Activated naive CD4-positive, alpha-beta T cell (primary cell): ENCODE results near the gene SH3RF3.
"Not testable (repeated sequence)": the region's sequence is repeated elsewhere in the genome, so short reads cannot be mapped to it uniquely, and the experiment has no call there.

ENCODE experiments used
- DNase-seq, 4 experiments: peaks; one replicate each; lab custom pipeline; 2025; lab: John Stamatoyannopoulos, UW

The SH3RF3 gene

DNA sequence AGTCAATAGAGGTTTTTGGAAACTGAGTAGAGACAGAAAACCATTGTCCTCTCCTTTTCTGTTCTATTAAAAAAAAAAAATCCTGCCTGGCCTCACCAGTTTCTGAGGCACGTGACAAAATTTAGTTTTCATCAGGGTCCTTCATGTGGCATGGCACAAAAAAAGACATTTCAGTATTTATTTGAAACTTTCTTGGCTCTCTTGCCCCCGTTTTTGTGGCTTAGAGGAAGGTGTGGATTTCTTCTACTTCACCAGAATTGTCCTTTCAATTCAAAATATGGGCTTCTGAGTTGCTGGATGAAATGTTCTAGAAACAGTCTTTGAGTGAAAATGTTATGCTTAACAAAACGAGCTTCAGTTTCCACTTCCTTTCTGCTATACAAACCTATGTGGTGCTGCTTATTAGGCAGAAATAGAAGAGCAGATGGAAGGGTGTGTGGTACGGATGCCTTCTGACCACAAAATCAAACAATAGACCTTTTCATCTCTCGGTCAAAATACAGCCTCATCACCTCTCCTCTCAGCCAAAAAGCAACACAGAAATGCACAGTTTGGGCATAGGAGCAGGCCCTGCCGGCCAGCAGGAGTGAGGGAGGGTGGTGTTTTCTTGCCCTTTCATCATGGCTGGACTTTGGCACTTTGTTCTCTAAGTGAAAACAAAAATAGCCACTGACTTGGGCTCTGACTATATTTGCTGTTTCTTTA, 89.2 kb downstream of the SH3RF3 start:
- DNase-seq = no peak

DNA sequence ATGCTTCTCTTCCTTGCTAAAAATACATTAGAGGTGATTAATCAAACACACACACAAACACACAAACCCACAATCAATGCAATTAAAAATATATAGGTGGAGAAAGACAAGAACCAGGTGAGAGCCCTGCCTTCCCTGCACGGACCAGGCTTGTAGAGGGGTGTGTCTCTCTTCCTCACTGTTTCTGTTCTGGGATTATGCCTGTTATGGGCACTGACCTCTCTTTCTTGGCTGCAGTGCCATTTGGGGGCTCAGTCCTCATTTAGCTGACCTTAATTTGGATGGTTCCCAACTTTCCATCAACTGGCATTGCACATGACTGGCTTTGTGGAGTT, 89.8 kb downstream of the SH3RF3 start:
- DNase-seq = no peak

DNA sequence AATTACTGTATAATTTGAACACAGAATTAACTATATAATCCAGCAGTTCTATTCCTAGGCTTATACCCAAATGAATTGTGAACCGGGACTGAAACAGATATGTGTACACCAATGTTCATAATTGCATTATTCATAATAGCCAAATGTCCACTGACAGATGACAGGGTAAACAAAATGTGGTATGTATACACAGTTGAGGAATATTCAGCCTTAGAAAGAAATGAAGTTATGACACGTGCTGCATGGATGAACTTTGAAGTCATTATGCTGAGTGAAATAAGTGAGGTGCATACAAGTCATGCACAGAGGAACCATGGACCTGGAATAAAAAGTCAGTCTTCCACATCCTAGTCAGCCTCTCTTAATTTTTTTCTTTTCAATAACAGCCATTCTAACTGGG, 91.9 kb downstream of the SH3RF3 start:
- DNase-seq = no peak

DNA sequence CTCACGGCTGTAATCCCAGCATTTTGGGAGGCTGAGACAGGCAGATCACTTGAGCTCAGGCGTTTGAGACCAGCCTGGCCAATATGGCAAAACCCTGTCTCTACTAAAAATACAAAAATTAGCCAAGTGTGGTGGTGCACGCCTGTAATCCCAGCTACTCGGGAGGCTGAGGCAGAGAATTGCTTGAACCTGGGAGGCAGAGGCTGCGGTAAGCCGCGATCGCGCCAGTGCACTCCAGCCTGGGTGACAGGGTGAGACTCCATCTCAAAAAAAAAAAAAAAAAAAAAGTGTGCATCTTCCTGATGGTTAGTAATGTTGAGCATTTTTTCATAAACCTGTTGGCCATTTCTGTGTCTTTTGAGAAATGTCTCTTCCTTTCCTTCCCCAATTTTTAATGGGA, 92.3 kb downstream of the SH3RF3 start:
- not testable (repeated sequence) for DNase-seq

DNA sequence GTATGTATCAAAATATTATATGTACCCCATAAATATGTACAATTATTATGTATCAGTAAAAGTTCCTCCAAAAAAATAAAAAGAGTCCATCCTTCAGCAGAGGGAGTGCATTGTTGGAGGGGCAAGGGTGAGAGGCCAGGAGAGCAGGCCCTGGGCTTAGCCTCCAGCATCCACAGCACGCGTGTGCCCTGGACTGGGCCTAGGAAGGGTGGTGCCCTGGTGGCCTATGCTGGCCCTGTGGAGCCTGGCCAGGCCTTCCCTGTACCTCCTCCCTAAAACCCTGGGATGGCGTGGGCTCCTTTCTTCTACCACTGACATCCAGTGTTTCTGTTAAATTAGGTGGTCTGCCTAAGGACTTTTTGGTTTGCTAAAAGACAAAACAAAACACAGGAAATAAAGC, 93.4 kb downstream of the SH3RF3 start:
- DNase-seq = no peak

DNA sequence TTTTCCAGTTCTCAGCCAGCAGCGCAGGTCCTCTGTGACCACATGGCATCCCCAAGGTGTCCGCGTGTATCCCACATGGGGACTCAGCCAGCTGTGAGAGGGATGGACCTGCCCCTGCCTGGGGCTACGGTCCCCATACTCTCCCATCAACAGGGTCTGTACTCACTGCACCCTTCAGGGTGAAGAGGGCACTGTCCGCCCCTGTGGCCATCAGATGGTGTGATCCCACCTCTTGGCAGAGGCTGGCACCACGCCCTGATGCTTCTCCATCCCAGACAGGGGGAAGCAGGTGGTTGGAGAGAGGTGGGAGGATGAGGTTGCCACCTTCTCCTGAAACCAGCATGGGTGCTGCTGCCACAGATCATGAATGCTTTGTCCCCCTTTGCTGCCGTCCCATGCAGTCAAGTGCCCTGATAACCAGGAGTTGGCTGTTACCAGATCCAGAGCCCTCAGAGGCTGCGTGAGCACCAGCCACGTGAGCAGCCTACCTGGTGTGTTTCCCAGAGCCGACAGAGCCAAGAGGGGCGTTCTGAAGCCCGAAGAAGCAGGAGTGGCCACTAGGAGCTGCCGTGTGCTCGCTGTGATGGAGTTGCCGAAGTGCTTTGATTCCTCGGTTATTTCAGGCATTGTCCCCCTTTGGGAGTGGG, 93.9 kb downstream of the SH3RF3 start:
- DNase-seq = no peak

DNA sequence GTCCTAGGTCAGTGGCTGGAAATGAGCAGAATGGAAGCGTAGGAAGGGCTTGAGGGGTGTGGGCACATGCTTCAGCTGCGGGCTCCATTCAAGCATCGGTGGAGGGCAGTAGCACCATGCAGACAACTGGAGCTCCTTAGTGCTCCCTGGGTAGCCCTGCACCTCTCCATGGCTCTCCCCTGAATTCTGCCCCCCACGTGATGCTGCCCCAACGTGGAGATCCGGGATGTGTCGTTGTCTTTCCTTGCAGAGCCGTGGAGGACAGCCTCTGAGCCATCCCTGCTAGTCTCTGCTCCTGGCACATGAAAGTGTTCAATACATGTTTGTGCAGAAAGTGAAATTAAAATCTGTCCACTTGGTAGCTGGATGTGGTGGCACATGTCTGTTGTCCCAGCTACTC, 94.5 kb downstream of the SH3RF3 start:
- DNase-seq = no peak

DNA sequence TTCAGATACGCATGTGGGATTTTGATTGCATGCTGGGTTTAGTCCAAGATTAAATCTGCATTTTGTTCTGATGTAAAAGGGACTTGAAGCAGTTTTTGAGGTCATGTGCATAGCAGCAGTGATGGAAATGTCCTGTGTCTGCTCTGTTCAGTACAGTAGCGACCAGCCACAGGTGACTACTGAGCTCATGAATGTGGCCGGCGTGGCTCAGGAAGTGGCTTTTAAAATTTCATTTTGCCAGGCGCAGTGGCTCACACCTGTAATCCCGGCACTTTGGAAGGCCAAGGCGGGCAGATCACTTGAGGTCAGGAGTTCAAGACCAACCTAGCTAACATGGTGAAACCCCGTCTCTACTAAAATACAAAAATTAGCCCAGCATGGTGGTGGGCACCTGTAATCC, 95.3 kb downstream of the SH3RF3 start:
- not testable (repeated sequence) for DNase-seq

DNA sequence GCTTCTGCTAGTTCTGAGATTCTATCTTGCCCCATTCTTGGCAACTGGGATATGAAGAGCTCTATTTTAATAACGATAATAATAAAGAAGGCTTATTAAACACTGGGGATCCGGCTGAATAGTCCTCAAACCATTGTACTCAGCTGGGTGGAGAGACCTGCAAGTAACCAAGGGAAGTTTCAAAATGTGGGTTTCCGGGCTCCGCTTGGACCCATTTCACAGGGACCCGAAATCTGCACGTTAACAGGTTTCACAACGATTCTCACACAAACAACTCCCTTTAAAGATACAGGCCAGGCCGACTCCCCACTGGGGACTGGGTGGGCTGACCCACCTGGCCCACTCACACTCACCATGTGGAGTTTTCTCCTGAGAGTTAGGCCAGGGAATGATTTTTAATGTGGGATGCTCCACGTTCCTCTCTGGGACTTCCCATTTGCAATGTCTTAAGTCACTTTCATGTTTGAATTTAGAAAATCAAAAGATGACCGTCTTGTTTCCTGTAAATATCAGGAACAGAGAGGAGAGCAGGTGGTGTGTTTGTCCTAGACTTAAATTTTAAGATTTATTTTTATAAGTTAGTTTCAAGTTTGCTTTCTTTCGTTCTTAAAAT, 96.3 kb downstream of the SH3RF3 start:
- no peak for DNase-seq

DNA sequence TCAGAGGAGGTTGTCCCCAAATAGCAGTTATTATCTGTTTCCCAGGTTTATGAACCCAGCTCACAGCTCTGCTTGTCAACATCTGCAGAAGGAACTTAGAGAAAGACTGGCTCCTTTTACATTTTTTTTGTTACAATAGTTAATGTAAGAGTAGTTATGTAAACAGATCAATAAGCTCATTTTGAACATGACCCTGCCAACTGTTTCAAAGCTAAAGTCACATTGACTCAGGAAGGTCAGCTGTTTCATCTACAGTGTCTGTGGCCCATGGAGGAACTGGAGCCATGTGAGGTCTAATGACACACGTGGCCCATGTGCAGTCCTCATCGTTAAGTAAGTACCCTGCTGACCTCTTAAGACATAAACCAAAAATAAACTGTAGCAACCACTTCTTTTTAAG, 97.1 kb downstream of the SH3RF3 start:
- no peak for DNase-seq

DNA sequence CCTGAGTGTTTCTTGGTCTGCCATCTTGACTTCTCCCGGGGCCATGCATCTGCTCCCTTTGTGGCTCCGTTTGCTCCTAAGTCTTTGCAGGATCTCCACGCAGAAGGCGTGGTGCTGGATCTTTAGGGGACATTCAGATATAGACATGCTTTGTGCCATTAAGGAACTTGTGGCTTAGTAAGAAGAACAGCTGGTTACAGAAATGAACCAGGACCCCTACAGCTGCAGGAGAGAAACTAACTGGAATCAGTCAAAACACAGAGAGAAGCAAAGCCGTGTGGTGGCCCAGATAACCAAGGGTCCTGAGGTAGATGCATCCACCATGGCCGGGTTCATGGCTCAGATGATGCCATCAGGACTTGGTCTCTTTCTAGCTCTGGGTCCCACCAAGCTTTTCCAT, 97.6 kb downstream of the SH3RF3 start:
- DNase-seq = no peak

DNA sequence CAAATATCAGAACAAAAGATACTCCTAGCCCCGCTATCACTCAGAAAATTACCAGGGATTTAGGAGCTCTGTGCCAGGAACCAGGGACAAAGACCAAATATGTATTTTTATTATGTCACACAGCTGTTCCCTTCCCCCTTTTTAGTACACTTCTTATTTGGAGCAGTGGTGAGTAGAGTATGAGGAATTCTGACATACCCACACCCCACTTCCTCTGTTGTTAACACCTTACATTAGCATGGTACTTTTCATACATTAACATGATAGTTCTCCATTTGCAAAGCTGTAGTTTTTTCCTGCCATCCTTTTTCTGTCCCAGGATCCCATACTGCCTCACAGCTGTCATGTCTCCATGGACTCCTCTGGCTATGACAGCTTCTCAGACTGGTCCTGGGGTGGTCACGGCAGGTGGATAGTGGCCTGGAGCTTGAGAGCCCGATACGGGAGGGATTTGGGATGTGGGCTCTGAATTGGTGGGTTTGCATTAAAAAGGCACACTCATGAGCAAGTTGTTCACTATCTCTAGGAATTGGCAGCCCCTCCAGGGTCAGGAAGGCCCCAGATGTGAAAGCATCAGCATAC, 100.2 kb downstream of the SH3RF3 start:
- no peak for DNase-seq

DNA sequence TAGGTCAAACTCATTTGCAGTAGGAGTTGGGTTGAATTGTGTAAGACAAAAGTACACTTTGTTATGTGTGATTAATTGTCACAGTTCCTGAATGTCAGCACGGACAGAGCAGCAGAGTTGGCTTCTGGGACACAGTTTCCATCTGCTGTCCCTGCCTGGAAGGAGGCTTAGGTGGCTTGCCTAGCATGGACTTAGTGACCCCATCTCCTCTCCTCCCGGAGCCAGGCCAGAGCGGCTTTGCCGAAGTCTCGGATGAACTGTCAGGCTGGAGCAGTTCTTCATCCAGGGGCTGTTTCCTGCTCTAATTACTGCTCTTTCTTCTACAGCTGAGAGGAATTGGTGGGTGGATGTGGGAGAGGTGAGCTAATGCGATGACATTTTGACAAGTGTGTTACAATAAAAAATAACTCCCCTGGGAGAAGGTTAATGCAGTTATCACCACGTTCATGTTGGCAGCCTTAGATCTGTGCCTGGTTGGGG, 102.0 kb downstream of the SH3RF3 start:
- no peak for DNase-seq

DNA sequence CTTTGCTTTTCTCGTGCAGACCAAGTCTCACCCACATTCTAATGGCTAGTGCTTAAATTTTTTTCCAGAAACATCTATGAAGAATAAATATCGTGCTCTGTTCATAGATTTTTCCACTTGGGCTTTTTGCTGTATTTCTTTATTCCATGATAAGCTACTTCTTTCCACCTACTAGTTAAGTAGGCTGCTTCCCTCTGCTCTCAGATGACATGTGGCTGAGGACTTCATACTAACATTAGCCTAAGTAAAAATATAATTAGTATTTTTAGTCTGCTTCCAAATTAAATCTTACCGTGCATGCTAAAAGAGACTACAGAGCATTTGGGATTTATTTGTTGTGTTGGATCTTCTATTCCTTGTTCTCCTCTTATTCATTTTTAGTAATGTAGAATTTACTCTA, 102.4 kb downstream of the SH3RF3 start:
- DNase-seq = no peak

DNA sequence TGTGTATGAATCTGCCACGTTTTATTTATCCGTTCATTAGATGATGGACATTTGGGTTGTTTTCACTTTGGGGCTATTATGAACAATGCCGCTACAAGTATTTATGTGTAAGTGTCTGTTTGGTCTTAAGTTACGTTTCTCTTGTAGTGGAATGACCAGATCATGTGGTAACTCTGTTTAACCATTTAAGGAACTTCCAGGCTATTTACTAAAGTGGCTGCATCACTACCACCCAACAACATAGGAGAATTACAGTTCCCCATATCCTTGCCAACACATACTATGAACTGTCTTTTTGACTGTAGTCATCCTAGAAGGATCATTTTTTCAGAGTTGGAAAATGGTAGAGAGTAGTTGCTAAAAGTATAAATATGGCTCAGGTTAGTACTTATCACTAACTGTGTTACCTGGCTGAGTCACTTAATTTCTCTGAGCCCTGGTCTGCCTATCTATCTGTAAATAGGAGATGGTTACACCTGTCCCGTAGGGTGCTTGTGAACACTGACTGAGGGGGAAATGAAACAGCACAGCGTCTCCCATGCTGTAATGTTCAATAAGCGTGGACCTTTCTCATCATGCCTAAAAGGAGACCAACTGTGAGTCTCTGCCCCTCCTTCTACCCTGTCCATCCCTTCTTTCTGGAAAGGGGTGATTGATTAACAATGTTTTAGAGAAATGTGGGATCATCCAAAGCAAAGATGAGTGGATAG, 103.1 kb downstream of the SH3RF3 start:
- DNase-seq = no peak

DNA sequence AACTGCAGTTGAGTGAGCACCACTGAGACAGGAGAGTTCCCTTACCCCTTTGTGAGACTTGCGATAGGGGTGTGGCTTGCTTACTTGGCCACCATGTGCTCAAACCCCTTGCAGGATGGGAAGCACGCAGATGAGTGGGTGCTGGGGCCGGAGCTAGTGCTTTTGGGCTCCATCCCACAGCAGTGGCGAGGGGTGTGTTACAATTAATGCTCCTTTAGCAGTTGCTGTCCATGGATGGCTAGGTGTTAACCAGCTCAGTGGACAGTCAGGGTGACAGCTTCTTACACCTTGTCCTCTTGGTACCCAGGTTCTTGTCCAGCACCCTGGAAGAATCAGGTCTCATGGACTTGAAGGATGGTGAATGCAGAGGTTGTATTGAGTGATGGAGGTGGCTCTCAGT, 103.9 kb downstream of the SH3RF3 start:
- DNase-seq = no peak

DNA sequence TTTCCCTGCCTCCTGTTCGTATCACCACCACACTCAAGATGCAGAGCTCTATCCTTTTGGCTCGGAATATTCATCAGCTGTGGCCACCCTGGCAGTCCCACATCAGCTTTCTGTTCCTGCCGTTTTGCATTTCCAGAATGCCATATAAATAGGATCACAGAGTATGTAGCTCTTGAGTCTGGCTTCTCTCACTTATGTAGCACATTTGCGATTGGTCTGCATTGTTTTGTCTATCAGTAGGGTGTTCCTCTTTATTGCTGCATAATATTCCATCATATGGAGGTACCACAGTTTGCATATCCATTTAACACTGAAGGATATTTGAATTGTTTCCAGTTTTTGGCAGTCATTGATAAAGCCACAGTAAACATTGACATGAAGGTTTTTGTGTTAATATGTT, 104.6 kb downstream of the SH3RF3 start:
- no peak for DNase-seq

DNA sequence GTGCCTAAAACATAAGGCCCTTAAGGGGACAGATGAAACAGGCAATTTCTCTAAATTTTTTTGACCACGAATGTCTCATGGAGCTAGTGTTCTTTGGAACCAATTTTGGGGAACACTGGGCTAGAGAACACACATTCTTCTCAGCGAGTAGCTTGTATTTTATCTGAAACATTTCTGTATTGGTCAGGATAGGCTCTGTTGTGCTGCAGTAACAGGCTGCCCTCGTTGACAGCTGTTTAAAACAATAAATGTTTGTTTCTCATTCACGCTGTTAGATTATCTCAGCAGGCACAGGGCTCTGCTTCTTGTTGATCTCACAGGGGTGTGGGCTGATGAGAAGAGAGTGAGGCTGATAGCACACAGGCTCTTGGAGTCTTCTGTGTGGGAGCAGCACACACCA, 105.3 kb downstream of the SH3RF3 start:
- DNase-seq = no peak

DNA sequence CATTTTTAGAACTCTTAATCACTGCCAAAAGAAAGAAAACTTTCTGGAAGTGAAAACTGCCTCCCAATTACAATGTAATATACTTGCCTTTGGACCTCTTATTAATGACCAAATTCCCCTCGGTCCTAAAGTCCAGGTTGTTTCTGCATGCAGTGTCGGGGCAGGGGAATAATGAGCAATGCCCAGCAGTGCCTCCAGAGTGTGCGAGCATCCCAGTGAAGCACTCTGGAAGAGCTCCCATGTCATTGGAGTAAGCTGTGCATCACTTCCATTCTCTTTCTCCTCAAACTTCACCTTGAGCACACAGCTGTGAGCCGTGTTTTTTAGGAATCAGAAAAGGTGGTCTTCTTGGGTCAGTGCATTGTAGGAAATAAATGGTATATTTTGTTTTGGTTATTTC, 107.1 kb downstream of the SH3RF3 start:
- DNase-seq = no peak

DNA sequence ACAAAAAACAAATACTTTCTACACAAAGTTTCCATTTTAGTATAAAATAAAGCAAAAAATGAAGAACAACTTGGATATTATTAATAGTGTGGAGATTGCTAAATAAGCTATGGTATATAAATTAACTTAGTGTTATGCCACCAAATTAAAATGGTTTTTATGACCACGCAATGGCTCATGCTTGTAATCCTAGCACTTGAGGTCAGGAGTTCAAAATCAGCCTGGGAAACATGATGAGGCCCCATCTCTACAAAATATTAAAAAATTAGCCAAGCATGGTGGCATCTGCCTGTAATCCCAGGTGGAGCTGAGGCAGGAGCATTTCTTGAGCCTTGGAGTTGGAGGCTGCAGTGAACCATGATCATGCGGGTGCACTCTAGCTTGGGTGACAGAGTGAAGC, 108.8 kb downstream of the SH3RF3 start:
- no peak for DNase-seq

DNA sequence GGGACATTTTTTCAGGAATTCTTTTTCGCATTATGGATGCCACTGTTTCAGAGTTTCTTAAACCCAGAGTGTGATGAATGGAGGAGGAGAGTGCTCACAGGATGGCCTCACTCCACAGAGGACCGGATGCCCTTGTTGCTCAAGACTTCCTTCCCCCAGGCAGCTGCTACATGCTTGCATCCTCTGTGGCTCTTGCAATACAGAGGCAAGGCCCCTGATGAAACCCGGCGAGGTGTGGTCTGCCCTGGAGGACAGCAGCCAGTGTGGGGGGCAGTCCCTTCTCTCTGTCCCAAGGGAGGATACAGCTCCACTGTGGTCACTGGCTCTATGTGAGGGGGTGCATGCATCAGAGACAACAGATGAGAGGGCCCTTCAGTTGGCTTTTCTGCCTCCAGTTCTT, 109.6 kb downstream of the SH3RF3 start:
- DNase-seq = peak in 2 of 4 experiments; percentile 19 to 37

DNA sequence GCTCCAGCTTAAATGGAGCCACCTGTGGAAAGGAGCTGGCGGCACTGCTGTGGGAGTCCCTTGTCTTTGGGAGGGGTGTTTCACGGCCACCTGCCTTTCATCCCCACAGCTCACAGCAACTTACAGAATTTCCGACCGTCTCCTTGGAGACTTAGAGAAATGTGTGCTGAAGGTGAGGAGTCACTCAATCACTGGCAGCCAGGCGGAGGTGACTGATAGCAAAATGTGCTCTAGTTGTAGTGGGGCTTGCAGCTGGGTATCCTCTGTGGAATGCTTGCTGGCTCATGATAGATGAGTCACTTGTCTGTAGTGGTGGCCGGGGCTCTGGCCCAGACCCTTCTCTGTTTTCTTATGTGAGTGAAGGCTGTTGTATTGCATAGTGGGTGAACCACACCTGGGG, 110.7 kb downstream of the SH3RF3 start:
- DNase-seq = no peak

DNA sequence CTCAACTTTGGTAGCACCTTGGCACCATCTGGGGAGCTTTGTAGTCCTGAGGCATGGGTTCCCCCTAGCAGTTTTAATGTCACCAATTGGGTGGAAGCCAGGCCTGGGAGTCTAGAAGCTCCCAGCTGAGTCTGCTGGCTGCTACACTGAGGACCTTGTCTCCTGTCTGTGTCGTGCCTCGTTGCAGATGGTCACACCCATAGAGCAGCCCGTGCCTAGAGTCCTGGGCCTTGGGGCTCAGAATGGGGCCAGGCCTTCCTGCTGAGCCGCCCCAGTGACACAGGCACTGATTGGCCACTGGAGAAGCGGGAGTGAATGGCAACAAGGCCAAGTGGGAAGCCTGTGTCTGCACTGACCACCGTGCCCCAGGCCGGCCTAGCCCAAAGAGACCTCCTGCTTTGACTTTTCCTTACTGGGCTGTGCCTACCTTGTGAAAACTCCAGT, 113.2 kb downstream of the SH3RF3 start:
- DNase-seq = no peak
